ENCODE data around the gene BUB1.
"Not testable (repeated sequence)": the region's sequence is repeated elsewhere in the genome, so short reads cannot be mapped to it uniquely, and the experiment has no call there.

The BUB1 gene

DNA sequence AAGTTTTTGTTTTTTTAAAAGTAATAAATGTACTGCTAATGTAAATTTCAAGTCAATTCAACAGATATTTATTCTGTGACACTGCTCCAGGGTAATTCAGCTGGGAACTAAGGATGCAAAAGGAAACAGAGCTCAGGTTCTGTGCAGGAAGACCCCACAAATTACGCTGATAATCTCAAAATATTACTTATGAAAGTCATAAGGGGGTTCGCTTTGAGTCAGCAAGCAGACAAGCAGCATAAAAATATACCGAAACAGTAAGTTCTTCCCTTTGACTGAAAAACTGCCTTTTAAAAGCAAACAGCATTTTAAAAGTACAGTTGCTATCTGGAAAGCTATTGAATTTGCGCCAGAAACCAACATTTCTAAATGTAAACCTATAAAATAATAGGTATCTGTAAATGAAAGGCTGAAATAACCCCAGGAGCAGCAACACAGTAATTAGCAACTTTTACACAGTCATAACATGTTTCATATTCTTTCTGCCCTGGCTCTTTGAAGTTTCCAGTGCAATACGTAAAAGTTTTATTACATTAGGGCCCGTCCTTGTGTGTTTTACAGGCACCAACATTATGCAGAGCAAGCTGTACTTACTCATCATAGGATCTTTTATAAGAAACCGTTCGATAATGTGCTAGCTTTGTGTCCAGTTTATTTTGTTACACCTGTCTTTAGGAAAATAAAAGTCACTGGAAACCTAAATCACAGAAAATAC, 68.9 kb downstream of the BUB1 start:
- not testable (repeated sequence) for FAIRE-seq; DNase-seq (ENCODE audit: insufficient read length, low spot score)

- not testable (repeated sequence) for DNase-seq (ENCODE audit: insufficient read length, low spot score); FAIRE-seq
Measured at GRCh38 chr2:110605057-110605456, 72.8 kb downstream of the BUB1 start.

DNA sequence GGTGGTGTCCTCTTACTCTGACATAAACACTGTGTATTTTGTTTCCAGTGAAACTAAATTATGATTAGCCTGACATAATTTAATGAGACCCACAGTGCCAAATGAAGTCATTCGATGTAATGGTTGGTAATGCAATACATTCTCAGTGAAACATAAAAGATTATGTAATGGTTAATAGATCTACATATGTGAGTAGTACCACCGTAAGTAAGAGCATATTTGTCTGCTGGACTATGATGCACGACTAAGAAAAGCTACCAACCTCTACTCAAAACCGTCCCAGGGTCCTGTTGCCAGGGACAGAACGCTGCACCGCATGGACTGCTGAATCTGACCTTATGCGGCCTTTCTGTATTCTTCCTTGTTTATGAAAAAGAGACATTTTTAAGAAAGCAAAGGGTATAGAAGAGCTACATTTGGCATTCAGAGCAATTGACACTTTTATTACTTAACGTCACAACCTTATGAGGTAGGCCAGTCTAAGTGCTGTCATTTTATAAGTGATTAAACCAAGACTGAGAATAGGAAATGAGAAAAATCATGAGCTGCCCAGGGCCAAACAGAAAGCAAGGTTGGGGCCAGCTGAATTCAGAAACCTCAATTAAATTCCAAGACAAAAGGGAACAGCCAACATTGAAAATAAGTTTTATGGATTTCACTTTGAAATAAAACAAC, 73.8 kb downstream of the BUB1 start:
- DNase-seq (ENCODE audit: insufficient read length, low spot score); FAIRE-seq: not testable (repeated sequence)

DNA sequence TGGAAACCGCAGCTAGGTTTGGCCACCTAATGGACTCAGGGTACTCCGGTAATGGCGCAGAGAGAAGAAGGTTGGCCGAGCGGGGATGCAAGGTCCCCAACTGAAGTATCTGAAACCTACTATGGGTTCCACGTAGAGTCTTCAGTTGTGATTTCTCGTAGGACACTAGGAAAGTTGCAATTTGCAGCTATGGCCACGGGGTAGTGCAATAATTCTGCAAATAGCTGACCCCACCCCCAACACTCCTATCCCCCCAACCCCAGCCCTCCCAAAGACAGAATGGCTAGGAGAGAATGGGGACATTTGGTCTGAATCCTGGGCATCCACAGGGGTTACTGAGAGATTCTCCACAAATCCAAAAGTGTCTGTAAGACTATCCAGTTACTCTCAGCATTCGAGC, 75.7 kb downstream of the BUB1 start:
- not testable (repeated sequence) for FAIRE-seq; DNase-seq (ENCODE audit: insufficient read length, low spot score)

GRCh38 chr2:110591973-110592372, 85.9 kb downstream of the BUB1 start:
- not testable (repeated sequence) for DNase-seq (ENCODE audit: insufficient read length, low spot score); FAIRE-seq

DNA sequence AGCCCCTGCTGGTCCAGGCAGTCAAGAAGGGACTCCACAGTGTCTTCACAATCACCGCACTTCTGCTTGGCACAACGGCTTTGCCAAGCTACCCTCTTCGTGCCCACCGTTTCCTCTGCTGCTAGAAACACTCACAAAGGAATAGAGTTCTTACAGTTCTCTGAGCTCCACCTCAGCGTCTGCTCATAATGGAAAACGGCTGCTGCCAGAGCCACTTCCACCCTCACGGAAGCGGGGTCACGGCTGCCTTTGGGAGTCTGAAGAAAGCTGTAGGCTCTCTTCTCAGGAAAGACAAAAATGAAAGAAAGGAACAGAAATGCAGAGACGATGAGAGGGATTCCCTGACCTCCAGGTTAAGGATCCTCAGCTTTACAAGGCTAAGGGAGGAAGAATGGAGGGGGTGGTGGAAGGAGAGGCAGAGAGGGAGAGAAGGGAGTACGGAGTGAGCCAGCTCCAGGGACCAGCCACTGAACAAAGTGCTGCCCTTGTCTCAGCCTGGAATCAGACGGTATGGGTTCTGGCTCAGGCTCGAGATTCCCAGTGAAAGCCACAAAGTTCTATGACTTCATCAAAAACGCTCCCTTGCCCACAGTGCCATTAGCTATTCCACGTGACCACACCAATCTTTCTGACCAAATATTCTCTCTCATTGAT, 88.1 kb downstream of the BUB1 start:
- not testable (repeated sequence) for FAIRE-seq; DNase-seq (ENCODE audit: insufficient read length, low spot score)

- DNase-seq (ENCODE audit: insufficient read length, low spot score); FAIRE-seq: not testable (repeated sequence)
Measured at GRCh38 chr2:110588520-110588919, 89.3 kb downstream of the BUB1 start.
